ENCODE results near the gene TBC1D8.

Gene TBC1D8

GRCh38 chr2:101064505-101064867 lies 86.7 kb downstream of the TBC1D8 start:
- TF ChIP-seq, protein P1, sequence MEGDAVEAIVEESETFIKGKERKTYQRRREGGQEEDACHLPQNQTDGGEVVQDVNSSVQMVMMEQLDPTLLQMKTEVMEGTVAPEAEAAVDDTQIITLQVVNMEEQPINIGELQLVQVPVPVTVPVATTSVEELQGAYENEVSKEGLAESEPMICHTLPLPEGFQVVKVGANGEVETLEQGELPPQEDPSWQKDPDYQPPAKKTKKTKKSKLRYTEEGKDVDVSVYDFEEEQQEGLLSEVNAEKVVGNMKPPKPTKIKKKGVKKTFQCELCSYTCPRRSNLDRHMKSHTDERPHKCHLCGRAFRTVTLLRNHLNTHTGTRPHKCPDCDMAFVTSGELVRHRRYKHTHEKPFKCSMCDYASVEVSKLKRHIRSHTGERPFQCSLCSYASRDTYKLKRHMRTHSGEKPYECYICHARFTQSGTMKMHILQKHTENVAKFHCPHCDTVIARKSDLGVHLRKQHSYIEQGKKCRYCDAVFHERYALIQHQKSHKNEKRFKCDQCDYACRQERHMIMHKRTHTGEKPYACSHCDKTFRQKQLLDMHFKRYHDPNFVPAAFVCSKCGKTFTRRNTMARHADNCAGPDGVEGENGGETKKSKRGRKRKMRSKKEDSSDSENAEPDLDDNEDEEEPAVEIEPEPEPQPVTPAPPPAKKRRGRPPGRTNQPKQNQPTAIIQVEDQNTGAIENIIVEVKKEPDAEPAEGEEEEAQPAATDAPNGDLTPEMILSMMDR (IDR thresholded peaks at IDR 0.05; ENCODE audit: borderline replicate concordance, control extremely low read depth, extremely low read depth, insufficient read depth, missing control alignments): no peak
- DNase-seq (ENCODE audit: low spot score): no peak
- in situ Hi-C loops (cut with MboI; ENCODE audit: low sequenced_read_pairs, unreplicated experiment): no loop called here

DNA sequence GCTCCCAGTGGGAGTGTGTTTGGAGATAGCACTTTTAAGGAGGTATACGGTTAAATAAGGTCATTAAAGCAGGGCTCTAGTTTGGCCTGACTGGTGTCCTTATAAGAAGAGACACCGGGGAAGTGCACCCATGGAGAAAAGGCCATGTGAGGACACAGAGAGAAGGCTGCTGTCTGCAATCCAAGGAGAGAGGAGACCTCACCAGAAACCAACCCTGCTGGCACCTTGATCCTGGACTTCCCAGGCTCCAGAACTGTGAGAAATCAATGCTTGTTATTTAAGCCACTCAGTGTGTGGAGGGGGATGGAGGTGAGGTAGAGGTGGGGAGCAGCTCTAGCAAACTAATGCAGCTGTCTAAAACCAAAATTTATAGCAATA lies 87.1 kb downstream of the TBC1D8 start:
- TF ChIP-seq, protein P1 (IDR thresholded peaks at IDR 0.05; ENCODE audit: borderline replicate concordance, control extremely low read depth, extremely low read depth, insufficient read depth, missing control alignments): no peak

DNA sequence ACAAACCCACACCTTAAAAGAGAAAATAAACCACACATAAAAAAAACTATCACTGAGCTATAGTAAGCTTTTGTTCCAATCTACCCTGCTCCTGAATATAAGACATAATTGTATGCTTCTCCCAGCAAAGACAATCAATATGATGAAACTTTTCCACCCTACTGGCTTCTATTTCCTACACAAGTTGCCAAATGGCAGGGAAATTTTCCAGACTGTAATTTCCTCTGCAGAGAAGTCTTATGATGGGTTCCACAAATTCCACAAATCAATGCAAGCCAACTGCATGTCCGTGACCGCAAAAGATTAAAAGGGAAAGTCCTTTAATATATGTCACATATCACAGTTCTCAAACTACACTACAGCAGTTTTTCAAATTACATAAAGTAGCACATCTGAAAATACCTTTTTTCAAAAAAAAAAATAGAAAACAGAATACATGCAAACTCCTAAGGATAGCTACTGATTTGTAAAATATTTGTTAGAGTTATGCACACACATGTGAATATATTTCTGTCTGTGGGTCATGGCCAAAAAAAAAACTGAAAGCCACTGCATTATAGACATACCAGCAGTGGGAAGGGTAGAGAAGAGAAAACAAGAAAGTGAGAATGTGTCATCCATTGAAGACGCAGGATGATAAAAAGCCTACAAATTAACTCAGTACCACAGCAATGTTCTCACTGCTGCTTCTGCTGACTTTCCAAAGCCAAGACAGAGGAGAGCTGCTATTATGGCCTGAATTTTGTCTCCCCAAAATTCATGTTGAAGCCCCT lies 87.6 kb downstream of the TBC1D8 start:
- TF ChIP-seq, protein P1 (IDR thresholded peaks at IDR 0.05; ENCODE audit: borderline replicate concordance, control extremely low read depth, extremely low read depth, insufficient read depth, missing control alignments): no peak
- DNase-seq (ENCODE audit: low spot score): peak; percentile 44
- in situ Hi-C loops (cut with MboI; ENCODE audit: low sequenced_read_pairs, unreplicated experiment): no loop called here

More for the DNA sequence above, 87.1 kb downstream of the TBC1D8 start:
- no peak for DNase-seq (ENCODE audit: low spot score)
- in situ Hi-C loops (cut with MboI; ENCODE audit: low sequenced_read_pairs, unreplicated experiment): no loop called here

DNA sequence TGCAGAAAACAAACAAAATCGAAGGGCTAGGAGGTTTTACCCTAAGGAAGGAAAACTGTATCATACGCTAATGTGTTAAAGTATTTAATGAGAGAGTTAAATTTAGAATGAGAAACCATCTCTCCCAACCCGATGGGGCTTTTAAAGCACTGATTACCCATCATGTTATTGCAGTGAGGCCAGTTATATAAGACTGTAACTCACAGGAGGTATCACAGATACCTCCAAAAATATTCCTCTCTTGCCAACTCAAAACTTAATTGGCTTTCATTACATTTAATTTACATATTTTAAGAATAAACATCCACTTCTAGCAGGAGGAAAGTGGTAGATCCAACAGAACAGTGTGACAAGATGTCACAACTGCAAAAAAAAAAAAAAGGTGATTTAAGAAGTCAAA lies 92.8 kb downstream of the TBC1D8 start:
- TF ChIP-seq, protein P1 (IDR thresholded peaks at IDR 0.05; ENCODE audit: borderline replicate concordance, control extremely low read depth, extremely low read depth, insufficient read depth, missing control alignments): no peak
- in situ Hi-C loops (cut with MboI; ENCODE audit: low sequenced_read_pairs, unreplicated experiment): no loop called here
- no peak for DNase-seq (ENCODE audit: low spot score)

GRCh38 chr2:101057051-101057933 lies 93.9 kb downstream of the TBC1D8 start:
- in situ Hi-C loops (cut with MboI; ENCODE audit: low sequenced_read_pairs, unreplicated experiment): no loop called here
- no peak for DNase-seq (ENCODE audit: low spot score)
- TF ChIP-seq, protein P1 (IDR thresholded peaks at IDR 0.05; ENCODE audit: borderline replicate concordance, control extremely low read depth, extremely low read depth, insufficient read depth, missing control alignments): no peak

GRCh38 chr2:101053117-101053516 lies 98.1 kb downstream of the TBC1D8 start:
- in situ Hi-C loops (cut with MboI; ENCODE audit: low sequenced_read_pairs, unreplicated experiment): no loop called here
- no peak for DNase-seq (ENCODE audit: low spot score)
- TF ChIP-seq, protein P1 (IDR thresholded peaks at IDR 0.05; ENCODE audit: borderline replicate concordance, control extremely low read depth, extremely low read depth, insufficient read depth, missing control alignments): no peak

All from GM13976 (cell line).